ENCODE measurements around the gene OR2T10. TPM values are rescaled to one million over a fixed set of nuclear protein-coding genes. Genes with fewer than 3 reads are reported as not detected.

OR2T10 gene
- total RNA-seq, 6 experiments from 2014 or later, result not detected

GRCh38 chr1:248631354-248632008 is 34.0 kb upstream of the OR2T10 start:
- H3K4me3 ChIP-seq, result no peak overlapping the region
- TF ChIP-seq POLR2A (IDR thresholded peaks at IDR 0.05) (no peak), CTCF (IDR thresholded peaks at IDR 0.05) (no peak)
- no peaks in the 10 kb centered on the region for H3K4me1 ChIP-seq
- DNase-seq (no peak), ATAC-seq (no peak)
- intact Hi-C loops (cut with DNase I), result no loop called here
- H3K27ac ChIP-seq, result no peak overlapping the region
- no peaks in the 10 kb centered on the region for H3K36me3 ChIP-seq
- 68% methylated on average over 7 of the region's 7 CpGs for WGBS (ENCODE audit: insufficient coverage, low coverage, low lambda C conversion rate, missing lambda C conversion rate)
- H3K27me3 ChIP-seq, result no peaks in the 10 kb centered on the region
- no peaks in the 10 kb centered on the region for H3K9me3 ChIP-seq

- Histone ChIP-seq H3K36me3 (no peaks in the 10 kb centered on the region), H3K4me3 (no peak overlapping the region), H3K27ac (no peak overlapping the region), H3K4me1 (no peaks in the 10 kb centered on the region), H3K27me3 (no peaks in the 10 kb centered on the region), H3K9me3 (no peaks in the 10 kb centered on the region)
- DNase-seq (no peak), ATAC-seq (no peak)
- no peak for TF ChIP-seq CTCF (IDR thresholded peaks at IDR 0.05)
- no peak for TF ChIP-seq POLR2A (IDR thresholded peaks at IDR 0.05)
- intact Hi-C loops (cut with DNase I), result no loop called here
- WGBS (ENCODE audit: insufficient coverage, low coverage, low lambda C conversion rate, missing lambda C conversion rate), result 58% methylated on average over 2 of the region's 2 CpGs
These were observed 33.1 kb upstream of the OR2T10 start for GRCh38 chr1:248630551-248630950.

- TF ChIP-seq CTCF (IDR thresholded peaks at IDR 0.05), result no peak
- no peak for TF ChIP-seq POLR2A (IDR thresholded peaks at IDR 0.05)
- intact Hi-C loops (cut with DNase I), result loop anchor here in 1 of 2 donors (5.0 kb wide), 1 partner anchor 179 kb away; no protein-coding TSS in a partner anchor
- no peak for ATAC-seq
These were observed 30.7 kb upstream of the OR2T10 start for GRCh38 chr1:248627971-248628844.

GRCh38 chr1:248625971-248626370 is 28.5 kb upstream of the OR2T10 start:
- WGBS (ENCODE audit: insufficient coverage, low coverage, low lambda C conversion rate, missing lambda C conversion rate), result 48% methylated on average over 5 of the region's 5 CpGs
- intact Hi-C loops (cut with DNase I), result loop anchor here in 1 of 2 donors (5.0 kb wide), 1 partner anchor 181 kb away; no protein-coding TSS in a partner anchor
- Histone ChIP-seq H3K9me3 (no peaks in the 10 kb centered on the region), H3K27ac (no peak overlapping the region), H3K36me3 (no peaks in the 10 kb centered on the region), H3K4me3 (no peak overlapping the region), H3K27me3 (no peaks in the 10 kb centered on the region), H3K4me1 (no peaks in the 10 kb centered on the region)
- TF ChIP-seq CTCF (IDR thresholded peaks at IDR 0.05) (no peak), POLR2A (IDR thresholded peaks at IDR 0.05) (no peak)
- DNase-seq (no peak), ATAC-seq (no peak)

More at GRCh38 chr1:248627971-248628844, 30.7 kb upstream of the OR2T10 start:
- Histone ChIP-seq H3K4me3 (no peak overlapping the region), H3K4me1 (no peaks in the 10 kb centered on the region), H3K9me3 (no peaks in the 10 kb centered on the region), H3K27me3 (no peaks in the 10 kb centered on the region), H3K27ac (no peak overlapping the region), H3K36me3 (no peaks in the 10 kb centered on the region)
- no peak for DNase-seq
- WGBS (ENCODE audit: insufficient coverage, low coverage, low lambda C conversion rate, missing lambda C conversion rate), result 71% methylated on average over 5 of the region's 9 CpGs
